K562 (cell line): ENCODE measurements around the gene NPHP1. TPM values are rescaled to one million over a fixed set of nuclear protein-coding genes. Genes with fewer than 3 reads are reported as not detected.

Experiments used
- ARID1B ChIP-seq: fragments of 450-650 bp; IDR thresholded peaks from 2 replicates; pipeline ENCODE4 v1.6.1; 2016; ENCODE audit warnings: antibody characterized with exemption, mild to moderate bottlenecking, inconsistent platforms
- BHLHE40 ChIP-seq: IDR thresholded peaks from 2 replicates; pipeline ENCODE4 v1.6.1; 2011; ENCODE audit warnings: low read length, improper control_type of control experiment
- EWSR1 ChIP-seq: fragments of 450-650 bp; IDR thresholded peaks from 2 replicates; pipeline ENCODE4 v1.6.1; 2018; ENCODE audit warnings: borderline replicate concordance, mild to moderate bottlenecking, low read depth, moderate library complexity; ENCODE audit not compliant: partially characterized antibody
- HNRNPLL ChIP-seq: fragments of 200-400 bp; formaldehyde crosslinking; IDR thresholded peaks from 2 replicates; pipeline ENCODE4 v1.6.1; 2017; ENCODE audit warnings: low read length, low read depth, mild to moderate bottlenecking; ENCODE audit not compliant: poor library complexity, severe bottlenecking
- NFE2 ChIP-seq: IDR thresholded peaks from 2 replicates; pipeline ENCODE4 v1.6.1; 2014; ENCODE audit warnings: antibody characterized with exemption, low read depth
- NR4A1 ChIP-seq, 2 experiments: fragments of 250-450 bp in 1 of 2; fragments of 450-650 bp in 1 of 2; sonication (Bioruptor Pico) in 1 of 2; IDR thresholded peaks; 2 replicates each; pipeline versions ENCODE4 v1.4.0 to v1.6.1; 2016 to 2020; ENCODE audit warnings: mild to moderate bottlenecking in 2 of 2, missing compliant biosample characterization in 1 of 2, missing genetic modification characterization in 1 of 2, moderate library complexity in 1 of 2
- RBFOX2 ChIP-seq: fragments of 200-400 bp; formaldehyde crosslinking; IDR thresholded peaks from 2 replicates; pipeline ENCODE4 v1.6.1; 2017; ENCODE audit warnings: low read depth, mild to moderate bottlenecking, low read length, moderate library complexity
- ZKSCAN1 ChIP-seq: fragments of 150-350 bp; IDR thresholded peaks from 2 replicates; pipeline ENCODE4 v1.6.1; 2016; ENCODE audit warnings: low read depth, low read length
- ZNF23 ChIP-seq: fragments of 250-450 bp; sonication (Bioruptor Pico); IDR thresholded peaks from 2 replicates; pipeline ENCODE4 v1.4.0; 2020; ENCODE audit warnings: mild to moderate bottlenecking
- ZNF41 ChIP-seq: fragments of 250-450 bp; sonication (Bioruptor Pico); conservative IDR thresholded peaks from 2 replicates; pipeline ENCODE4 v1.4.0; 2020; ENCODE audit warnings: mild to moderate bottlenecking
- ZNF551 ChIP-seq: fragments of 250-450 bp; sonication (Bioruptor Pico); IDR thresholded peaks from 2 replicates; pipeline ENCODE4 v1.5.0; 2021; ENCODE audit warnings: mild to moderate bottlenecking, moderate library complexity
- polyA plus RNA-seq, 8 experiments: library from polyadenylated mRNA; depleted of rRNA in 4 of 8; stranded (reverse) in 5 of 8; unstranded in 3 of 8; fragments of >200 nt; fragmentation: Nextera tagmentation in 2 of 8; fragmentation: Illumina TruSeq in 1 of 8; extraction: Ambion mirVana in 2 of 8; extraction: Trizol in 1 of 8; gene quantifications; 2 replicates each; pipeline versions ENCODE4 v1.2.1 to v1.2.3, GENCODE V29; 2011 to 2014; ENCODE audit warnings: inconsistent platforms in 1 of 8, missing spikeins in 1 of 8
- total RNA-seq, 7 experiments: library from RNA; depleted of rRNA in 6 of 7; stranded (reverse); fragments of >200 nt in 6 of 7; fragmentation: Illumina TruSeq in 2 of 7; extraction: Trizol in 2 of 7; gene quantifications; 2 replicates each; pipeline versions ENCODE4 v1.2.1 to v1.2.3, GENCODE V29; 2011 to 2021; ENCODE audit warnings: low replicate concordance in 1 of 7
- TF ChIP-seq, protein P1 (sequence below), 2 experiments: fragments of 450-650 bp; conservative IDR thresholded peaks; 2 replicates each; pipeline ENCODE4 v1.6.1; 2017; ENCODE audit warnings: mild to moderate bottlenecking in 2 of 2, moderate library complexity in 2 of 2
- TF ChIP-seq, protein P2 (sequence below): sonication (generic); formaldehyde crosslinking; IDR thresholded peaks from 2 replicates; pipeline ENCODE4 v1.8.0; 2022; ENCODE audit warnings: mild to moderate bottlenecking, missing genetic modification reagents, borderline replicate concordance
- TF ChIP-seq, protein P3 (sequence below), 2 experiments: IDR thresholded peaks in 1 of 2; conservative IDR thresholded peaks in 1 of 2; 2 replicates each; pipeline ENCODE4 v1.6.1; 2016; ENCODE audit warnings: low read depth in 2 of 2, mild to moderate bottlenecking in 1 of 2, missing compliant biosample characterization in 1 of 2, missing genetic modification characterization in 1 of 2, moderate library complexity in 1 of 2
- TF ChIP-seq, protein P4 (sequence below): fragments of 250-450 bp; sonication (Bioruptor Pico); IDR thresholded peaks from 2 replicates; pipeline ENCODE4 v1.5.0; 2021
- TF ChIP-seq, protein P5 (sequence below): fragments of 450-650 bp; IDR thresholded peaks from 2 replicates; pipeline ENCODE4 v1.6.1; 2017; ENCODE audit warnings: antibody characterized with exemption

NPHP1 gene
- total and polyA plus RNA-seq, 9 of the 15 experiments (the other 6 are each of a cell fraction or from before 2014, with no cell fraction given), result 0.11 to 0.32 (median 0.20) TPM; not detected in 5

DNA sequence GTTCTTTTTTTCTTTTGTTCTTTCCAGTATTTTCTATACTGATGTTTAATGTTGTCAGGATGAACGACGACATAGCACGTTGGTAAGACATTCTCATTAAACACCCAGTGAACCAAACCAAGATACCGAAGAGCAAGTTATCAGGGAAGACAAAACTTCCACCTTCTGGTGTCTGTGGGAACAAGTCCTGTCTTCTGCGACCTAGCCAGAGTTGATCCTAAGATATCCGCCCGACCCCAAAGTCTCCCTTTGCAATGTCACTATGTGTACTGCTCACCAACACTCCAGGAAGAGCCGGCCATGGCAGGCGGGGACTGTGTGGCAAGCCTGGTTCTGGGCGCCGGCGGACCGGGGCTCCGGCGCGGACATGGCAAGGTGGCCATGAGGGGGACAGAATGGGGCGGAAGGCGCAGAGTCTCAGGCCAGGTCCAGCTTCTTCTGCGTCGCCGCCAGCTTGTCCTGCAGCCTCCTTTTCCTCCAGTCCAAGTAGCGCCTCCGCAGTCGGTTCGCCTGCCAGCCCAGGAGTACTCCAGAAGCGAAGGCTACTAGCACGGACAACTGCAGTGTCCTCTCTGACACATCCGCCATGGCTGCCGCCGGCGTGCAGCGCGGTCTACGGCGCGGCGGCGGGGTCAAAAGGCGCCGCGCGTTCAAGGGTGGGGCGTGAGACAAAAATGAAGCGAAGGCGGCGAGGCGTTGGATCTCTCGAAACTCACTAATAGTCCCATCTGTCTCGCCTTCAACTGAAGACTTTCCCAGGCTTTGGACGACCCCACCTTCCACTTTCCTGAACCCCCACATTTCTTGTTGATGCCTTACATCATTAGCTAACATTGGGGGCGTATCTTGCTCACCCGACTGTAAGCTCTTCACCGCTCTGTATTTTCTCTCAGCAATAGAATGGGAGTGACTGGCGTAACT, 7.4 kb upstream of the NPHP1 start, which contains the start of gene MTLN (continued):
- TF ChIP-seq ZNF41 (0 out of 2 replicates have a peak, but pooled peaks have one; percentile 32), NFE2 (no peak), BHLHE40 (peak; percentile 63), ARID1B (no peak), ZKSCAN1 (no peak), NR4A1 (CRISPR knock-in tag; IDR thresholded peaks at IDR 0.05) (0 out of 2 replicates have a peak, but pooled peaks have one; percentile 47), NR4A1 (tag; IDR thresholded peaks at IDR 0.05) (peak; percentile 54; the same call in 1 of the 2 replicates), RBFOX2 (peak; percentile 94), ZNF551 (CRISPR knock-in tag) (no peak), EWSR1 (no peak), ZNF23 (CRISPR knock-in tag) (no peak), HNRNPLL (peak; percentile 23)
- TF ChIP-seq, protein P1, sequence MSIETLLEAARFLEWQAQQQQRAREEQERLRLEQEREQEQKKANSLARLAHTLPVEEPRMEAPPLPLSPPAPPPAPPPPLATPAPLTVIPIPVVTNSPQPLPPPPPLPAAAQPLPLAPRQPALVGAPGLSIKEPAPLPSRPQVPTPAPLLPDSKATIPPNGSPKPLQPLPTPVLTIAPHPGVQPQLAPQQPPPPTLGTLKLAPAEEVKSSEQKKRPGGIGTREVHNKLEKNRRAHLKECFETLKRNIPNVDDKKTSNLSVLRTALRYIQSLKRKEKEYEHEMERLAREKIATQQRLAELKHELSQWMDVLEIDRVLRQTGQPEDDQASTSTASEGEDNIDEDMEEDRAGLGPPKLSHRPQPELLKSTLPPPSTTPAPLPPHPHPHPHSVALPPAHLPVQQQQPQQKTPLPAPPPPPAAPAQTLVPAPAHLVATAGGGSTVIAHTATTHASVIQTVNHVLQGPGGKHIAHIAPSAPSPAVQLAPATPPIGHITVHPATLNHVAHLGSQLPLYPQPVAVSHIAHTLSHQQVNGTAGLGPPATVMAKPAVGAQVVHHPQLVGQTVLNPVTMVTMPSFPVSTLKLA (conservative IDR thresholded peaks at IDR 0.05), result peak; percentile 77 to 89
- TF ChIP-seq, protein P2, sequence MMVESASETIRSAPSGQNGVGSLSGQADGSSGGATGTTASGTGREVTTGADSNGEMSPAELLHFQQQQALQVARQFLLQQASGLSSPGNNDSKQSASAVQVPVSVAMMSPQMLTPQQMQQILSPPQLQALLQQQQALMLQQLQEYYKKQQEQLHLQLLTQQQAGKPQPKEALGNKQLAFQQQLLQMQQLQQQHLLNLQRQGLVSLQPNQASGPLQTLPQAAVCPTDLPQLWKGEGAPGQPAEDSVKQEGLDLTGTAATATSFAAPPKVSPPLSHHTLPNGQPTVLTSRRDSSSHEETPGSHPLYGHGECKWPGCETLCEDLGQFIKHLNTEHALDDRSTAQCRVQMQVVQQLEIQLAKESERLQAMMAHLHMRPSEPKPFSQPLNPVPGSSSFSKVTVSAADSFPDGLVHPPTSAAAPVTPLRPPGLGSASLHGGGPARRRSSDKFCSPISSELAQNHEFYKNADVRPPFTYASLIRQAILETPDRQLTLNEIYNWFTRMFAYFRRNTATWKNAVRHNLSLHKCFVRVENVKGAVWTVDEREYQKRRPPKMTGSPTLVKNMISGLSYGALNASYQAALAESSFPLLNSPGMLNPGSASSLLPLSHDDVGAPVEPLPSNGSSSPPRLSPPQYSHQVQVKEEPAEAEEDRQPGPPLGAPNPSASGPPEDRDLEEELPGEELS, result no peak
- TF ChIP-seq, protein P3, sequence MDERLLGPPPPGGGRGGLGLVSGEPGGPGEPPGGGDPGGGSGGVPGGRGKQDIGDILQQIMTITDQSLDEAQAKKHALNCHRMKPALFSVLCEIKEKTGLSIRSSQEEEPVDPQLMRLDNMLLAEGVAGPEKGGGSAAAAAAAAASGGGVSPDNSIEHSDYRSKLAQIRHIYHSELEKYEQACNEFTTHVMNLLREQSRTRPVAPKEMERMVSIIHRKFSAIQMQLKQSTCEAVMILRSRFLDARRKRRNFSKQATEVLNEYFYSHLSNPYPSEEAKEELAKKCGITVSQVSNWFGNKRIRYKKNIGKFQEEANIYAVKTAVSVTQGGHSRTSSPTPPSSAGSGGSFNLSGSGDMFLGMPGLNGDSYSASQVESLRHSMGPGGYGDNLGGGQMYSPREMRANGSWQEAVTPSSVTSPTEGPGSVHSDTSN (CRISPR knock-in tag; IDR thresholded peaks at IDR 0.05; ENCODE audit: low read depth), result no peak
- TF ChIP-seq, protein P3 (tag; conservative IDR thresholded peaks at IDR 0.05; ENCODE audit: low read depth), result no peak
- TF ChIP-seq, protein P4, sequence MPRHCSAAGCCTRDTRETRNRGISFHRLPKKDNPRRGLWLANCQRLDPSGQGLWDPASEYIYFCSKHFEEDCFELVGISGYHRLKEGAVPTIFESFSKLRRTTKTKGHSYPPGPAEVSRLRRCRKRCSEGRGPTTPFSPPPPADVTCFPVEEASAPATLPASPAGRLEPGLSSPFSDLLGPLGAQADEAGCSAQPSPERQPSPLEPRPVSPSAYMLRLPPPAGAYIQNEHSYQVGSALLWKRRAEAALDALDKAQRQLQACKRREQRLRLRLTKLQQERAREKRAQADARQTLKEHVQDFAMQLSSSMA (CRISPR knock-in tag), result peak; percentile 67; the same call in 1 of the 2 replicates
- TF ChIP-seq, protein P5, sequence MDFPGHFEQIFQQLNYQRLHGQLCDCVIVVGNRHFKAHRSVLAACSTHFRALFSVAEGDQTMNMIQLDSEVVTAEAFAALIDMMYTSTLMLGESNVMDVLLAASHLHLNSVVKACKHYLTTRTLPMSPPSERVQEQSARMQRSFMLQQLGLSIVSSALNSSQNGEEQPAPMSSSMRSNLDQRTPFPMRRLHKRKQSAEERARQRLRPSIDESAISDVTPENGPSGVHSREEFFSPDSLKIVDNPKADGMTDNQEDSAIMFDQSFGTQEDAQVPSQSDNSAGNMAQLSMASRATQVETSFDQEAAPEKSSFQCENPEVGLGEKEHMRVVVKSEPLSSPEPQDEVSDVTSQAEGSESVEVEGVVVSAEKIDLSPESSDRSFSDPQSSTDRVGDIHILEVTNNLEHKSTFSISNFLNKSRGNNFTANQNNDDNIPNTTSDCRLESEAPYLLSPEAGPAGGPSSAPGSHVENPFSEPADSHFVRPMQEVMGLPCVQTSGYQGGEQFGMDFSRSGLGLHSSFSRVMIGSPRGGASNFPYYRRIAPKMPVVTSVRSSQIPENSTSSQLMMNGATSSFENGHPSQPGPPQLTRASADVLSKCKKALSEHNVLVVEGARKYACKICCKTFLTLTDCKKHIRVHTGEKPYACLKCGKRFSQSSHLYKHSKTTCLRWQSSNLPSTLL, result no peak
